GM21737 (cell line): ENCODE data around the gene KIF1B.
A peak's percentile ranks its signal among the peaks of the same experiment; 100 is the strongest.

Experiments
- ATAC-seq: cut with Tn5 transposase; IDR thresholded peaks from one replicate; pipeline ENCODE4 v1.9.1; 2021; ENCODE audit warnings: mild to moderate bottlenecking, moderate library complexity; ENCODE audit not compliant: unreplicated experiment

Gene KIF1B

DNA sequence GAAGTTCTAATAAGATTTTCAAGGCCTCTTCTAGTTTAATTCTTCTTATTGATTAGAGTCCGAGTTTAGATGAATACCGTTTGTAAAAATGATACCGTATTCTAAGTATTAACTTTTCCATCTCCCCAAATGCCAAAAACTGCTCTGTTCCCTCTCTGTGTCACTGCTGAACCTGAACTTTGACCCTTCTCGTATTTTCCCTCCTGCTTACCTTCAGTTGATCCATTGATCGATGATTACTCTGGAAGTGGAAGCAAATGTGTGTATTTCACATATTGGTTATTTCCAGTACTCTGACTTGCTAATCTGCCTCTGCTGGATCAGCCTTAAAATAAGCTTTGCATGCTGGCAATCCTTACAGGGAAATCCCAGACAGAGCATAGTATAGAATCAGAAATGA is 68.5 kb downstream of the KIF1B start:
- no peak for ATAC-seq

DNA sequence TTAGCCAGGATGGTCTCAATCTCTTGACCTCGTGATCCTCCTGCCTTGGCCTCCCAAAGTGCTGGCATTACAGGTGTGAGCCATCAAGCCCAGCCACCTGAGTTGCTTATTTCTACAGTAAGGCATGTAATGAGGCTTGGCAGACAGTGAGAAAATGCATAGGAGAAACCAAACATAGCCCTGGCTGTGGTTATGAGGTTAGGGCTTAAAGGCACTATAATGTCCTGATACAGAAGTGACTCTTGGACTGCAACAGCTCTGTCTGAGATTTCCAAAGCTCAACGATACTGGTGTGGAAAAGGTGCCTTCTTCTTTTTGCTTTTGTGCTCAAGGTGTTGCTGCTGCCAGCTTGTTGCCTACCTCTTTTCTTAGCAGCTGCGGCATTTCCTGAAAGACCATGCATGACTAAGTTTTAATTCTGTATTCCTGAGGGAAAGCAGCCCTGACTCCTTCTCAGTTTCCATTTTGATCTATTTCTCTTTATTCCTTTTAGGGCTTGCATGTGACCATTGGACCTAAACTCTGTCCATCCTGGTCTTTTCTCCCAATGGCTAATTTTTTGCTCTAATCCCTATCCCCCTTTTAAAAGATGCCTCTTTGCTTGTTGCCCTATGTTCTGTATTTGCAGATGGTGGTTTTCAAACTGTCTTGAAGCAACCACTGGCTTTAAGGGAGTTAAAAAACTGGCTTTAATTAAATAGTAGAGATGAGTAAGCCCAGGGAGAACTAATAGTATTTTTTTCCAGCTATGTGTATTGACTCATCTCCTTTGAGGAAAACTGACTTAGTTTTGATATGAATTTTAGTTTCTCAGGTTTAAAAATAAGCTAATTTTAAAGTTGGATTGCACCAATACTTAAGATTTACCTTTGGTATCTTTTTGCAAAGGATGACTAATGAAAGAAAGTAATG is 70.3 kb downstream of the KIF1B start:
- no peak for ATAC-seq

DNA sequence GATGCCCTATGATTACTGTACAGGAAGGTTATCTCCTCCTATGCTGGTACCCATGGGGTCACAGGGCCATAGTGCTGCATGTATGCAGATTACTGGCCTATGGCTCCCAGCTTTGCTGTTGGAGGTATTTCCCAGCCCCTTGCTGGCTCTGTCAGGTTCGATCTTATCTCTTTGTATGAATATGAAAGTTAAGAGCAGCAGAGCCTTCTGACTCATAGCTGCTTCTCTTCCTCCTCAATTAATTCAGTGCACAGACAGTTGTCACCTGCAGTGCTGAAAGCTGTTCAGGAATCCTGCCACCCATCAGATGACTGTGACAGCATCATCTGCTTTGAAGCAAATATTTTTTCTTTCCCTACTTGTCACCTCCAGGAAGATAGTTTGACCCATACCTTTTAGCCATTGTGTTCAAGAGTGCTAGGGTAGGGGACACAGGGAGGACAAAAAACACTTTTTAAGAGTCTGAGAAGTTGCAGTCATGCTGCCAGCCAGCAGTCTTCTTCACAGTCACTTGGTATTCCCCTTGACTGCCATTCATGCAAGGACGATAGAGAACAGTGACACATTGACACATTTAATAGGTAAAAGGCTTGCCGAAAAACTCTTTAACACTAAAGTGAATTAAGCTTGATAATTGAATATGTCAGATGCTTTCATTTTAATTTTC is 73.1 kb downstream of the KIF1B start:
- ATAC-seq = peak; percentile 58

DNA sequence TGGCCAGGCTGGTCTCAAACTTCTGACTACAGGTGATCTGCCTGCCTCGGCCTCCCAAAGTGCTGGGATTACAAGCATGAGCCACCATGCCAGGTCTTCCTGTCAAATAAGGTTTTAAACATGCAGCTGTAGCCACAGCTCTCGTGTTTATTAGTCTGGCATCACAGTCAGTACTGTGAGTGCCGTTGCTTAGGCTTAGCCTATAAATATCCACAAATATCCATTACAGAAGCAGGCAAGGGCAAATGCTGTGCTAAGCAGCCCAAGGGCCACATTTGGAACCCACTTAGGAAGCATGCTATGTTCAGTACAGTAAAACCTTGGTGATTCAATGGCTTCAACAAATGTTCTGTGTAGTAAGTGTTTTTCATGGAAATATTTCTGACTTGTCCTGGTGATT is 75.9 kb downstream of the KIF1B start:
- ATAC-seq = no peak

DNA sequence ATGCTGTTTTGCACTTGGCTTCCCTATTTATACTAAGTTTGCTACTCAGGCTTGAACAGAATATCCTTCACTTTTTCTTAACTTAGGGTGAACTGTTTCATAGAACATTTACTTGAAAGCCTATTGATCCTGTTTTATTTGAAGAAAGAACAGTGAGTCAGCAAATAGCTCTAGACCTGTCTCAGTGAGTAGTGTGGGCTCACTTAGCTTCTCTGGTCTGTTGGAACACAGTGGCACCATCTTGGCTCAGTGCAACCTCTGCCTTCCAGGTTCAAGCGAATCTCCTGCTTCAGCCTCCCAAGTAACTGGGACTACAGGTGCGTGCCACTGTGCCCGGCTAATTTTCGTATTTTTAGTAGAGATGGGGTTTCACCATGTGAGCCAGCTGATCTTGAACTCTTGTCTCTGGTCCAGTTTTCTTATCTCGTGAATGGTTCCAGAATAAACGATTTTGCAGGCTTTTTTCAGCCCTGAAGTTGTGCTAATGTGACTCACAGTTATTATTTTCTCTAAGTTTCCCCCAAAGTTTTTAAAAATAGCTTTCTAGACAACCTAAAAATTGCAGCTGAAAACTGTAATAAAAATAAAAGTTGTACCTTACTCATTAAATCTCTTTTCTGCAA is 76.8 kb downstream of the KIF1B start:
- no peak for ATAC-seq

DNA sequence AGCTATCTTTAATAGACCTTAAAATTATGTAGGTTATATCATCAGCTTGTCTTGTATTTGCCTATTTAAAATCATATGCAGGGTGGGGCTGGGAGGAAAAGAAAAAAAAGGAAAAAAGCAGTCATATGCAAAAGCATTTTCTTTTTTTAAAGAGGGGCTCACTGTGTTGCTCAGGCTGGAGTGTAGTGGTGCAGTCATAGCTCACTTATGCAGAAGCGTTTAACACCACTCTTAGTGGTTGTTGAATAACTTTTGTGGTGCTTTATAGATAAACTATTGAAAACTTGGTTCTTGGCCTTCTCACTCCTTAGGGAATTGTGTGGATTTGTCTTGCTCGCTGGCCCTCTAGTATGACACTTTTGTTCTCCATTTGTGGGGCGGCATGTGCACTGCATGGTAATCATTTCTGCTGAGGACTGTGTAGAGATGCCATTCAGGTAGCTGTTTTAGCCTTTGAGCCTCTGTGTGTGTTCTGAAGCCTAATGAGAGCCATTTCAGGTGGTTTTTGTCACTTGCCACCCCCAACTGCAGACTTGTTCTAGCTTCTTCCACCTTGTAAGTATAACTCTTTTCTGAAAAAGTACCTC is 77.8 kb downstream of the KIF1B start:
- no peak for ATAC-seq

DNA sequence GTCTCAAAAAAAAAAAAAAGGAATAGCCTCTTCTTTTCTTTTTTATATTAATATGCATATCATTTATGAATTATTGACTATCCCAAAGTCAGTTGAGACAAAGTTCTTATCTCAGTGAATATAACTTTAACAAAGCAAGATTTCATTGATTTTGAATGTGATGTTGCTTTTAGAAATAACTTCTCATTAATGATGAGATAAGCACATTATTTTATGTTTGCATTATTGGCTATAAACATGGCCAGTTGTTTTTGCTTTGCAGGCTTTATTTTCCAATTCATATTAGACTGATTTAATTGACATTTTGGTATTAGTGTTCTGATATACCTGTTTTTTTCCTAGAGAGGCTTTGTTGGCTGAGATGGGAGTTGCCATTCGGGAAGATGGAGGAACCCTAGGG is 81.3 kb downstream of the KIF1B start:
- ATAC-seq = no peak

DNA sequence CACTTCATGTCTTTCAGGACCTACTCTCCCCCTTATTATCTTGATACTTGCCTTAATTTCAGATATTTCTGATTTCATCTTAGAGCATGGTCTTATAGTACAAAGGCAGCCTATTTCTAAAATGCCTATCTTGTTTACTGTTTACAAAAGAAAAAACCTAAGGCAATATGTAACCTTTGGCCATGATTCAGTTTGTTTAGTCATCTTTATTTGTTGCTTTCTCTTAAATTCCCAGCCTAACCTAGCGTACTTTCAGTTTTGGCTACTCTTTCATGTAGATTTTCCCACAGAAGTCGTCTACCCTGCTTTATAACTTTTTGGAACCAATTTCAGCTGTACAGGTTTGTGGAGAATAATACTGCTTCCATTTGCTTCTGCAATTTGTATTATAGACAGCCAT is 81.8 kb downstream of the KIF1B start:
- no peak for ATAC-seq

DNA sequence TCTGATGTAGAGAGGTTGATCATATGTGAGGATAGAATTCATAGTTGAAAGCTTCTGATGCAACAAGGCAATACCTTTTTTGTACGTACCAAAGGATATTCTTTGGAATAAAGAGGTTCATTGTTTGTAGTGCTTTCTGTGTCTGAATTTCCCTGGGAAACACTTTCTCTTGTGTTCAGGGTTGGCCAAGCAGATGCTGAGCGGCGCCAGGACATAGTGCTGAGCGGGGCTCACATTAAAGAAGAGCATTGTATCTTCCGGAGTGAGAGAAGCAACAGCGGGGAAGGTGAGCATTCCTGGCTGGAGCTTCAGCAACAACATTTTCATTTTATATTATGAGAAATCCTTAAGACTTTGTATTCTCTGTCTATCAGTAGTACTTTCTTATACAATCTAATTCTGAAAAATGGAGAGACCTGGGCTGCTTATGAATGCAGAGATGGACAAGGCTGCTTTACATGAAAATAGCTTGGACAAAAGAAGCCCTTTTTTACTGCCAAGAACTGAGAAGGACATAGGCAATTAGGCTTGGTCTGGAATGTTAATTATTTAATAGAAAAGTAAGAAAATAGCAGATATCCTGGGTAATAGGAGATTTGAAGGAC is 85.2 kb downstream of the KIF1B start:
- no peak for ATAC-seq

DNA sequence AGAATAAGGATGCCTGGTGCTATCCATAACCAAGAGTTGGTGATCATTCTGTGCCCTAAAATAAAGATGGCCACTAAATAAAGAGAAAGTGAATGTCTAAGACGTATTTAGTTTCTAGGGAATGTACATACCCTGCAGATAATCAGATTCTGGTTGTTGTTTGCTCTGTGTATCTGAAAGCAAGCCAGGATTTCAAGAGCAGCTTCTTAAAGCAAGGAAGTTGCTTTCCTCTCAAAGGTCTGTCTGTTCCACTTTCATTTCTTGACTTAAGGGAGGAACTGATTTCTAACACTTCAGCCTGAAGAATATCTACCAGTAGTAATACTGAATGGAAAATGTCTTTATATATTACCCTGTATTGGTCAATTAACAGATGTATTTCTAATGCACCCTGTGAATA is 88.8 kb downstream of the KIF1B start:
- ATAC-seq = no peak

DNA sequence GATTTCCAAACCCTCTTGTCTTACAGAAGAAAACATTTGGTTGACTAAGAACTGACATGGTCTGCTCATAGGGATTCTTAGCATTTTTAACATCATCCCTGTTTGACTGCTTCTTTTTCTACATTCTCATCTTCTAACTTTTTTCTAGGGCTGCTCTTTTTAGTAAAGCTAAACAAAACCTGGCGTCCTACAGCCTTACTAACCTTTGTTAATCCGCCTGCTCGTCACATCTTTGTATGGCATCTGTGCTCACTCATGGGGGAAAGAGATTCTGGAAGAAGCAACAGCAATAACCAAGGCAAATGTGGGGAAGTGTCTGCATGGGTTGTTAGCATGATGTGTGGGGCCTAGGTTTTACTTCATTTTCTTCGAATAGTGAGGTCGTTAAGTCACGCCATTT is 92.0 kb downstream of the KIF1B start:
- ATAC-seq = no peak

DNA sequence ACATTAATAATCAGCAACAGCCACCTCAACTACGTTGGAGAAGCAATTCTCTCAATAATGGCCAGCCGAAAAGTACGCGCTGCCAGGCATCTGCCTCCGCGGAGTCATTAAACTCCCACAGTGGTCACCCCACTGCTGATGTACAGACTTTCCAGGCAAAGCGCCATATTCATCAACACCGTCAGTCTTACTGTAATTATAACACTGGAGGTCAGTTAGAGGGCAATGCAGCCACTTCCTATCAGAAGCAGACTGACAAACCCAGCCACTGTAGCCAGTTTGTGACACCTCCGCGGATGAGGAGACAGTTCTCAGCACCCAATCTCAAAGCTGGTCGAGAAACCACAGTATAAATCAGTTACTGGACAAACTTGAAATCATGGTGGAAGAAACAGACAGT is 93.9 kb downstream of the KIF1B start:
- no peak for ATAC-seq

DNA sequence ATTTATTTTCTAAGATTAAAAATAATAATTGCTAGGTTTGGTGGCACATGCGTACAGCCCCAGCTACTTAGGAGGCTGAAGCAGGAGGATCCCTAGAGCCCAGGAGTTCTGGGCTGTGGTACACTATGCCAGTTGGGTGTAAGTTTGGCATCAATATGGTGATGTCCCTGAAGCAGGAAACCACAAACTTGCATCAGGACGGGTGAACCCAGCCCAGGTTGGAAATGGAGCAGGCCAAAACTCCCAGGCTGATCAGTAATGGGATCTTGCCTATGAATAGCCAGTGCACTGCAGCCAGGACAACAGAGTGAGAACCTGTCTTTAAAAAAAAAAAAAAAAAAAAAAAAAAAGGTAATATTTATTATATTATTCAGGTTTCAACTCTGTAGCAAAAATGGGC is 96.1 kb downstream of the KIF1B start:
- no peak for ATAC-seq

DNA sequence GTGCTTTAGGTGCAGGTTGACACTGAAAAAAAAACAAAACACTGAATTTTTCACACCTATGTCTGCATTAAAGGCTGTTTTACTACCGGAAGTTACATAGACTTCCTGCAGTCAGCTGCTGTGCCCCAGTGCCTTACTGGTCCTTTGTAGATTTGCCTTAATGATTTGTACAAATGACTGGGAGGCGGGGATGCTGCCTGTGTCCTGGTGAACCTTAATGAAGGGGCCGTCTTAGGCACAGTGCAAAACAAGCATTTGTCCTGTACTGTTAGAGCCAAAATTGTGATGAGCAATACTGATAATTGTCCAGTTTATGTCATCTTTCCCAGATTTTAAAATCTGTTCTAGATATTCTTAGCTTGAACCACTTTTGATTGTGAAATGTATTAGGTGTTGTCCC is 97.6 kb downstream of the KIF1B start:
- no peak for ATAC-seq

DNA sequence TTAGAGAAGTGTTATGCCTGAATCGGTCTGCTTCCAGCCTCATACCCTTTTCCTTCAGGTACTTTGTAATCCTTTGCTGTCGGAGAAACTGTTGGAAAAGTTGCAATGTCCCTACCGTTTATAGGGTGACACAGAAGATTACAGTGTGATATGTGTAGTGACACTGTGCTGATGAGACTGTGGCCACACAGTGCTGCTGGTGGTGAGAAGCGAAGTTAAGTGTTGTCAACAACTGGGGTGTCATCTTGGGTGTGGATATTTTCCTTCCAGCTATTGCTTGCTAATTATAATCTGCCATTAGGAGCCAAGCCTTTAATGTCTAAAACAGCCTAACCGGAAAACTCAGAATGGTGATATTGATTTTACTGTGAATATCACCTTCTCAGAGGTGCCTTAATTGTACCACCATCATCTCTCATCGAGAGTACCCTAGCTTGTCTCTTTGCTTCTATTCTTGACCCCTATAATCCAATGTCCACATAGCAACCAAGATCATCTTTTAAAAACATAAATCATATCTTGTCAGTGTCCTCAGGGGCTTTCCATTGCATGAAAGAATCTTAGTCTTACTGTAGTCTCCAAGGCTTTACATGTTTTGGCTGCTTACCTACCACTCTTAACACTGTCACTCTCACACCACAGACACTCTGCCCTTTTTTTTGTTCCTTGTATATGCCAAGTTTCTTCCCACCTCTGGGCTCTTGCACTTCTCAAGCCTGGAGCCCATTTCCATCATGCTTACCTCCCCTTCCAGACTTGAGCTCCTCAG is 99.1 kb downstream of the KIF1B start:
- no peak for ATAC-seq

DNA sequence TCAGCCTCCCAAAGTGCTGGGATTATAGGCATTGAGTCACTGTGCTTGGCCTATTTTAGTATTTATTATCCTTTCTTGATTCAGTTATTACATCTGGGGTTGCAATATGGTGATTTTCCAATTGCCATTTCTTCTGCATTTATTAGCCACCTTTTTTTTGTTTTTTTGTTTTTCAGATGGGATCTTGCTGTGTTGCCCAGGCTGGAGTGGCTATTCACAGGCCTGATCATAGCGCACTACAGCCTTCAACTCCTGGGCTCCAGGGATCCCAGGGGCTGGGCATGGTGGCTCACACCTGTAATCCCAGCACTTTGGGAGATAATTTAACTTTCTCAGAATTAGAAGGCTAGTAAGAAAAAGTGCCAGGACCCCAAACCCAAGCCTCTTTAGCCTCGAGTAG is 106.4 kb downstream of the KIF1B start:
- ATAC-seq = no peak

DNA sequence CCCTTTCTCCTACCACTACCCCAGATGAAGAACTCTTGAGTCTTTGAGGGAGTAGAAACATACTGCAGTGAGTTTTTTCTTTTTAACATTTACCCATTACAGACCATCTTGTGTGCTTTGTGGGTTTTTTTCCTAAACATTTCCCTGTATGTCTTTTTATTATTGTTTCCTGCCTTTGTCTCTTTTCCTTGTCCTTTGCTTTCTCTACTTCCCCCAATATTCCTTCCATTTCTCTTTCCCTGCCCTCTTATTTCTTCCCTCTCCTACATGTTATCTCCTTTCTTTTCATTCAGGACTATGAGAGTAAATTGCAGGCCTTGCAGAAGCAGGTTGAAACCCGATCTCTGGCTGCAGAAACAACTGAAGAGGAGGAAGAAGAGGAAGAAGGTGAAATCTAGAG is 109.4 kb downstream of the KIF1B start:
- no peak for ATAC-seq

DNA sequence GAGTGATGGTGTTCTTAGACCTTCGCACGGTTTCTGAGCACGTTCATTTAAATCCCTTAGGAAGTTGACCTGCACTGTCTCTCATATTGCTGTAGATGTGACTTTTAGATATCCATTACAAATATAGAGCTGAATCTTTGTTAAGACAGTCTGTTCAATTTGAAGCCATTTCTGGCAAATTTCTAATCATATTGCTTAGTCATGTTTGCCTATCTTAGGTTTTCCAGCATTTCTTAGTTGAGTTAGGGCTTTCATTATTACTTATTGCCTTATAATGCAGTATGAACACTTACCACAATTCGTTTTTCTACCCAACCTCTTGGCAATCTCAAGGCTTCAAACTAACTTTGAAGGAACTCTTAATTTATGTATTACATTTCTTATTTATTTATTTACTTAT is 110.0 kb downstream of the KIF1B start:
- ATAC-seq = no peak

DNA sequence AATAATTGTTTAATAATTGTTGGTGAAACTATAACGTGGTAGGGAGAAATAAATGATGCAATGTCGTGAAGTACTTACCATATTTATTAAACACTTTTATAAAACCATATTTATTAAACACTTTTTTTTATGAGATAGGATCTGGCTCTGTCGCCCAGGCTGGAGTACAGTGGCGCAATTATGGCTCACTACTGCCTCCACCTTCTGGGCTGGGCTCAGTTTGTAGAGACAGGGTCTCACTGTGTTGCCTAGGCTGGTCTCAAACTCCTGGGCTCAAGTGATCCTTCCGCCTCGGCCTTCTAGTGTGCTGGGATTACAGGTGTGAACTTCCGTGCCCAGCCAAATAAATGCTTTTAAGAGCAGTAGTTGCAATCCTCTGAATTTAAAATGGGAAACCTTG is 112.5 kb downstream of the KIF1B start:
- no peak for ATAC-seq

DNA sequence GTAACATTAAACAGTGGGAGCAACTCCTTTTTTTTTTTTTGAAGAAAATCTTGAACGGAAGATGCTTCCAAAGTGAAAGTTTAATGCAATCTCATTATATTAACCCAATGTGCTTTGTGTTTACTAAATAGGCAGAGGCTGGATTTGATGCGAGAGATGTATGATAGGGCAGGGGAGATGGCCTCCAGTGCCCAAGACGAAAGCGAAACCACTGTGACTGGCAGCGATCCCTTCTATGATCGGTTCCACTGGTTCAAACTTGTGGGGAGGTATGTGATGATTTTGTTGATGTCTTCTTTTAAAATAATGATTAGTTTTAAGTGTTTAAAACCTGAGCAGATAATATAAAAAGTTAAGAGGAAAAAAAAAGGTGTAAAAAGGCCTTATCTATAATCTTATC is 114.3 kb downstream of the KIF1B start:
- ATAC-seq = no peak

DNA sequence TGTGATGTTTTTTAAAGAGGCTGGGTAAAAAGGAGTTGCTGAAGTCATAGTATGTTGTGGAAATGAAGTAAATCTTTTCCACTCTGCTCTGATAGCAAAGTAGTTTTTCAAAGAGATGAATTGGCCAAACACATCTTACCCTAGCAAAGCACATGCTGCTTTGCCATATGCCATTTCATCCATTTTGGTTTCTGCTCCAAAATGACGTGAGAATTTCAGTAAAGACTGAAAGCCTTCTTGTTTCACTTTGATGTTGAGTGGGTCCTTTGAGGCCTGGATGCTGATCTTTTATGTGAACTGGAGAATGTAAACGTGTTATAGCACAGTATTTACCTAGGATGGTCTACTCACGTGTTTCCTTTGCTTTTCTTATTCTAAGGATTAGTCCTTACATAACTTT is 115.2 kb downstream of the KIF1B start:
- ATAC-seq = no peak
